H9 (cell line): Measurements from ENCODE around the gene KCNE4. TPM values are rescaled to one million over a fixed set of nuclear protein-coding genes. Genes with fewer than 3 reads are reported as not detected.

Experiments
- DNase-seq: peaks from one replicate; pipeline ENCODE4 v3.0.0-alpha.2; 2017
- H2AFZ ChIP-seq: one replicate; pipeline ENCODE4 v1.6.1; 2013; ENCODE audit warnings: mild to moderate bottlenecking, low read length, control low read depth, moderate library complexity
- H2AK5ac ChIP-seq: 2 replicates; pipeline ENCODE4 v1.6.1; 2013; ENCODE audit warnings: low read length, control low read depth, mixed read lengths; ENCODE audit not compliant: insufficient read length
- H2BK120ac ChIP-seq: one replicate; pipeline ENCODE4 v1.6.1; 2013; ENCODE audit warnings: low read depth, mild to moderate bottlenecking, low read length, control low read depth, inconsistent platforms; ENCODE audit not compliant: poor library complexity, severe bottlenecking
- H2BK12ac ChIP-seq: 2 replicates; pipeline ENCODE4 v1.6.1; 2013; ENCODE audit warnings: low read length, control low read depth, mixed read lengths, low read depth; ENCODE audit not compliant: insufficient read length
- H2BK15ac ChIP-seq: 2 replicates; pipeline ENCODE4 v1.6.1; 2013; ENCODE audit warnings: low read depth, low read length, control low read depth
- H2BK20ac ChIP-seq: one replicate; pipeline ENCODE4 v1.6.1; 2013; ENCODE audit warnings: low read depth, mild to moderate bottlenecking, low read length, control low read depth, inconsistent platforms; ENCODE audit not compliant: poor library complexity, severe bottlenecking
- H2BK5ac ChIP-seq: 2 replicates; pipeline ENCODE4 v1.6.1; 2013; ENCODE audit warnings: low read length, control low read depth, mixed read lengths; ENCODE audit not compliant: insufficient read length
- H3K14ac ChIP-seq: 2 replicates; pipeline ENCODE4 v1.6.1; 2013; ENCODE audit warnings: low read length, control low read depth; ENCODE audit not compliant: insufficient read depth
- H3K18ac ChIP-seq: 2 replicates; pipeline ENCODE4 v1.6.1; 2013; ENCODE audit warnings: low read depth, mild to moderate bottlenecking, mixed read lengths, low read length, control low read depth; ENCODE audit not compliant: insufficient read length
- H3K23ac ChIP-seq: 2 replicates; pipeline ENCODE4 v1.6.1; 2013; ENCODE audit warnings: low read length, control low read depth, mixed read lengths, low read depth; ENCODE audit not compliant: insufficient read length
- H3K23me2 ChIP-seq: 2 replicates; pipeline ENCODE4 v1.6.1; 2013; ENCODE audit warnings: low read depth, mild to moderate bottlenecking, mixed read lengths, low read length, control low read depth; ENCODE audit not compliant: insufficient read length, poor library complexity, severe bottlenecking
- H3K27ac ChIP-seq: 2 replicates; pipeline ENCODE4 v1.5.1; 2013; ENCODE audit warnings: low read length, control low read depth, mixed read lengths, low read depth; ENCODE audit not compliant: insufficient read length
- H3K27me3 ChIP-seq: 2 replicates; pipeline ENCODE4 v1.6.1; 2013; ENCODE audit warnings: low read length, control low read depth, inconsistent platforms; ENCODE audit not compliant: insufficient read depth
- H3K4ac ChIP-seq: 2 replicates; pipeline ENCODE4 v1.6.1; 2013; ENCODE audit warnings: low read depth, mild to moderate bottlenecking, control low read depth, inconsistent platforms, low read length, moderate library complexity
- H3K4me1 ChIP-seq: 2 replicates; pipeline ENCODE4 v1.6.1; 2013; ENCODE audit warnings: low read length, control low read depth, inconsistent platforms; ENCODE audit not compliant: insufficient read depth
- H3K4me2 ChIP-seq: 2 replicates; pipeline ENCODE4 v1.6.1; 2013; ENCODE audit warnings: low read length, control low read depth, mixed read lengths; ENCODE audit not compliant: insufficient read length, insufficient read depth
- H3K56ac ChIP-seq: 2 replicates; pipeline ENCODE4 v1.6.1; 2013; ENCODE audit warnings: low read depth, mild to moderate bottlenecking, mixed read lengths, low read length, control low read depth; ENCODE audit not compliant: insufficient read length
- H3K79me1 ChIP-seq: 2 replicates; pipeline ENCODE4 v1.6.1; 2013; ENCODE audit warnings: low read depth, mild to moderate bottlenecking, moderate library complexity, low read length, control low read depth, inconsistent platforms; ENCODE audit not compliant: insufficient read depth, poor library complexity, severe bottlenecking
- H3K79me2 ChIP-seq: 2 replicates; pipeline ENCODE4 v1.6.1; 2013; ENCODE audit warnings: low read length, control low read depth, inconsistent platforms; ENCODE audit not compliant: insufficient read depth
- H3K9ac ChIP-seq: 2 replicates; pipeline ENCODE4 v1.6.1; 2013; ENCODE audit warnings: low read length, control low read depth, mixed read lengths; ENCODE audit not compliant: insufficient read length; ENCODE audit errors: extremely low read depth
- H3K9me3 ChIP-seq: one replicate; pipeline ENCODE4 v1.6.1; 2013; ENCODE audit warnings: low read depth, low read length, inconsistent platforms; ENCODE audit not compliant: control insufficient read depth
- H3T11ph ChIP-seq: one replicate; pipeline ENCODE4 v1.6.1; 2013; ENCODE audit warnings: mild to moderate bottlenecking, low read length, control low read depth, inconsistent platforms
- H4K20me1 ChIP-seq: one replicate; pipeline ENCODE4 v1.6.1; 2013; ENCODE audit not compliant: control insufficient read depth, insufficient read length, insufficient read depth
- H4K5ac ChIP-seq: 2 replicates; pipeline ENCODE4 v1.6.1; 2013; ENCODE audit warnings: low read depth, mild to moderate bottlenecking, mixed read lengths, low read length, control low read depth; ENCODE audit not compliant: insufficient read length
- H4K8ac ChIP-seq: replicated peaks from 2 replicates; pipeline ENCODE4 v1.6.1; 2013; ENCODE audit warnings: low read length, control low read depth, mixed read lengths, low read depth; ENCODE audit not compliant: insufficient read length
- H4K91ac ChIP-seq: 2 replicates; pipeline ENCODE4 v1.6.1; 2013; ENCODE audit warnings: low read depth, mild to moderate bottlenecking, moderate library complexity, mixed read lengths, low read length, control low read depth; ENCODE audit not compliant: insufficient read length
- H3K27ac Mint-ChIP-seq, 3 experiments: 2 replicates in 2 of 3; 3 replicates in 1 of 3; pipeline ENCODE4 v1.8.0; 2020 to 2021; ENCODE audit warnings: mixed read lengths in 3 of 3, mild to moderate bottlenecking in 1 of 3, moderate library complexity in 1 of 3
- H3K27me3 Mint-ChIP-seq: 2 replicates; pipeline ENCODE4 v1.8.0; 2021; ENCODE audit warnings: low read depth, mild to moderate bottlenecking, moderate library complexity, mixed read lengths
- H3K36me3 Mint-ChIP-seq, 3 experiments: 2 replicates in 2 of 3; 3 replicates in 1 of 3; pipeline ENCODE4 v1.8.0; 2020 to 2021; ENCODE audit warnings: low read depth in 3 of 3, mixed read lengths in 3 of 3; ENCODE audit not compliant: insufficient read depth in 1 of 3
- H3K4me1 Mint-ChIP-seq, 2 experiments: 2 replicates each; pipeline ENCODE4 v1.8.0; 2020; ENCODE audit warnings: mixed read lengths in 2 of 2
- H3K4me3 Mint-ChIP-seq, 2 experiments: 2 replicates in 1 of 2; 3 replicates in 1 of 2; pipeline ENCODE4 v1.8.0; 2020 to 2021; ENCODE audit warnings: mild to moderate bottlenecking in 2 of 2, mixed read lengths in 2 of 2, moderate library complexity in 1 of 2
- H3K9me3 Mint-ChIP-seq, 2 experiments: 2 replicates in 1 of 2; 3 replicates in 1 of 2; pipeline ENCODE4 v1.8.0; 2020; ENCODE audit warnings: mild to moderate bottlenecking in 2 of 2, mixed read lengths in 2 of 2, moderate library complexity in 1 of 2
- CTCF ChIP-seq: fragments of 200-600 bp; sonication (generic); conservative IDR thresholded peaks from 3 replicates; pipeline ENCODE4 v1.8.0; 2021; ENCODE audit warnings: antibody characterized with exemption, mild to moderate bottlenecking
- WGBS: extraction: QIAGEN DNeasy Blood & Tissue Kit; methylation state at CpG from one replicate; pipeline ENCODE4 v1.1.7; 2013; ENCODE audit warnings: missing lambda C conversion rate, low lambda C conversion rate, mixed read lengths; ENCODE audit not compliant: insufficient read length; ENCODE audit errors: extremely low coverage; 5-methylcytosine and 5-hydroxymethylcytosine counted together
- total RNA-seq: library from RNA; stranded (reverse); gene quantifications from 2 replicates; pipeline ENCODE4 v1.2.1, GENCODE V29; 2021

KCNE4 gene
- total RNA-seq, 1 experiment from 2014 or later = 0.24 TPM

GRCh38 chr2:223020971-223021675 lies 30.9 kb upstream of the KCNE4 start:
- Histone ChIP-seq H3T11ph (no peak overlapping the region), H3K79me2 (no peaks in the 10 kb centered on the region), H3K27ac (no peak overlapping the region), H2BK15ac (no peak overlapping the region), H3K4ac (no peak overlapping the region), H4K20me1 (no peaks in the 10 kb centered on the region), H3K23ac (no peak overlapping the region), H2BK120ac (no peak overlapping the region), H3K4me1 (peaks cover 5% of the 10 kb centered on the region; the same call in 1 of the 2 replicates), H3K14ac (no peak overlapping the region), H2BK12ac (no peak overlapping the region), H3K4me2 (no peak overlapping the region), H2AFZ (no peak overlapping the region), H3K56ac (no peak overlapping the region), H2AK5ac (no peak overlapping the region), H2BK5ac (no peak overlapping the region), H4K8ac (no peak overlapping the region), H3K18ac (no peak overlapping the region), H3K23me2 (no peaks in the 10 kb centered on the region), H4K91ac (no peak overlapping the region), H3K27me3 (no peaks in the 10 kb centered on the region), H3K79me1 (no peaks in the 10 kb centered on the region), H4K5ac (no peak overlapping the region), H3K9ac (no peak overlapping the region), H2BK20ac (no peak overlapping the region), H3K9me3 (no peaks in the 10 kb centered on the region)
- no peak for TF ChIP-seq CTCF
- no CpG with 5 or more reads among the region's 7 CpGs for WGBS
- Mint-ChIP-seq H3K27ac (no peak overlapping the region), H3K9me3 (peaks cover 22 to 24% of the 10 kb centered on the region in 2 experiments; a peak in 4 of 5 replicates), H3K4me3 (no peak overlapping the region), H3K27me3 (peaks cover 4% of the 10 kb centered on the region), H3K4me1 (peaks cover 16 to 17% of the 10 kb centered on the region in 2 experiments), H3K36me3 (peaks cover 5 to 21% (median 10%) of the 10 kb centered on the region in 3 experiments; a peak in 6 of 7 replicates)
- DNase-seq = no peak
